Activated gamma-delta T cell (primary cell): Measurements from ENCODE around the gene ZNF71.

Experiments used
- DNase-seq: peaks from one replicate; lab custom pipeline; 2025; lab: John Stamatoyannopoulos, UW
- total RNA-seq, 2 donors: gene quantifications; one replicate each; lab custom pipeline; 2026; lab: John Stamatoyannopoulos, UW

ZNF71 gene
- total RNA-seq, result 22.6 to 22.7 reads per million in 2 donors

DNA sequence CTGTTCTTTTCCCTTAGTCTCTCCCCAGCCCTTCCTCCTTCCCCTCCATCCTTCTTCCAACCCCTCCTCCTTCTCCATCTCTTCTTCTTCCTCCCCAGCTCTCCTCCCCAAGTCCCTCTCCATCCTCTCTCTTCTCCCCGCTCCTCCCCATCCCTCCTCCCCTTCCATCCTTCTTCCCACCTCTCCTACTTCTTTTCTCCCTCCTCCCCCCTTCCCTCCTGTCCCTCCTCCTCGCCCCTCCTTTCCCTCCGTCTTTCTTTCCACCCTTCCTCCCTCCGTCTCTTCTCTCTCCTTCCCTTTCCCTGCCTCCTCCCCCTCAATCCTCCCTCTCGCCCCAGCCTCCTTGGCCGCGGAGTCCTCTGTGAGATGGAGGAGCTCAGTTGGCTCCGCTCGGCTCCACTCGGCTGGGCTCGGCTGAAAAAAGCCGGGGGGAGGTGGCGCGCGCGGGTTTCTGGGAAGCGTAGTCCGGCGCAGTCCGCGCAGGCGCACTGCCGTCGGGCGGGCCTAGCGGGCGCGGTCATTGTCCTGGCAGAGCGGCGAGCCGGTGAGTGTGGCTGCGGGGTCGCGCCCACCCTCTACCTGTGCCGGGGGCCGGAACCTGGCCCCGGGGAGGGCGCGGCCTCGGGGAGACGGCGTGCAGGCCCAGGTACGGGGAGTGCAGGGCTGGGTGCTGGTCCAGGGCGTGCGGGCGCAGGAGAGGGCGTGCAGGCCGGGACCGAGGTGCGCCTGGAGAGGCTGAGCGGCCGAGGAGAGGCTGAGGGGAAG is at the start of gene ZNF71:
Gene ZNF71, plus strand, starts transcription at position 520 of the 765 bp plus-strand sequence. CDS start 6,257 bp downstream, outside the sequence.
- peak; percentile 69 for DNase-seq

DNA sequence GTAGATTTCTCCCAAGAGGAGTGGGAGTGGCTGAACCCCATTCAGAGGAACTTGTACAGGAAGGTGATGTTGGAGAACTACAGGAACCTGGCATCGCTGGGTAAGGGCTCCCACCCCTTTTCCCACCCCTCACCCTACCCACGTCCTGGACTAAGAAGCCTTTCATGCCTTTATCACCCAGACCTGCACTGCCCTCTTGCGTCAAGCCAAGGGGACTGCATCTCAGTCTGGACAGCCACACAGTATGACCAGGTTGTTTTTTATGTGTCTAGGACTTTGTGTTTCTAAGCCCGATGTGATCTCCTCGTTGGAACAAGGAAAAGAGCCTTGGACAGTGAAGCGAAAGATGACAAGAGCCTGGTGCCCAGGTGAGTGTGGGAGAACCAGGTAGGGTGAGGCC is 47.6 kb upstream of the ZNF71 start:
- DNase-seq, result no peak

DNA sequence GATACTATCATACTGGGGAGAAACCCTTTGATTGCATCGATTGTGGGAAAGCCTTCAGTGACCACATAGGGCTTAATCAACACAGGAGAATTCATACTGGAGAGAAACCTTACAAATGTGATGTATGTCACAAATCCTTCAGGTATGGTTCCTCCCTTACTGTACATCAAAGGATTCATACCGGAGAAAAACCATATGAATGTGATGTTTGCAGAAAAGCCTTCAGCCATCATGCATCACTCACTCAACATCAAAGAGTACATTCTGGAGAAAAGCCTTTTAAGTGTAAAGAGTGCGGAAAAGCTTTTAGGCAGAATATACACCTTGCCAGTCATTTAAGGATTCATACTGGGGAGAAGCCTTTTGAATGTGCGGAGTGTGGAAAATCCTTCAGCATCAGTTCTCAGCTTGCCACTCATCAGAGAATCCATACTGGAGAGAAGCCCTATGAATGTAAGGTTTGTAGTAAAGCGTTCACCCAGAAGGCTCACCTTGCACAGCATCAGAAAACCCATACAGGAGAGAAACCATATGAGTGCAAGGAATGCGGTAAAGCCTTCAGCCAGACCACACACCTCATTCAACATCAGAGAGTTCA is 40.7 kb upstream of the ZNF71 start:
- DNase-seq, result no peak

DNA sequence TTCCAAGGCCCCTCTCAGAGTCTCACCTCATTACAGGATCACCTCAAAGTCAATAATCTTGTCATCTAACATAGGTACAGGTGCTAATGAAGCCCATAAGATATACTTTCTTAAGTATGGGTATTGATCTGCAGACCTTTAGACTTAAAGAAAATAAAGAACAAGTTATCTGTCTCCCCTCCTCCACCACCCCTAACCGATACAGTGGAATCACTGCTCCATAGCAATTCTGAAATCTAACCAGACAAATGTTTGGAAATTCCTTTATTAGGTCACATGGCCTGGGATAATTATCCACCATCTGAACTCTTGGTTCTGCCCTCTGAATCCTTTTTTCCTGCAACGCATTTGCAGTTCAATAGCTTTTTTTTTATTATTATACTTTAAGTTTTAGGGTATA is 32.3 kb upstream of the ZNF71 start:
- no peak for DNase-seq

DNA sequence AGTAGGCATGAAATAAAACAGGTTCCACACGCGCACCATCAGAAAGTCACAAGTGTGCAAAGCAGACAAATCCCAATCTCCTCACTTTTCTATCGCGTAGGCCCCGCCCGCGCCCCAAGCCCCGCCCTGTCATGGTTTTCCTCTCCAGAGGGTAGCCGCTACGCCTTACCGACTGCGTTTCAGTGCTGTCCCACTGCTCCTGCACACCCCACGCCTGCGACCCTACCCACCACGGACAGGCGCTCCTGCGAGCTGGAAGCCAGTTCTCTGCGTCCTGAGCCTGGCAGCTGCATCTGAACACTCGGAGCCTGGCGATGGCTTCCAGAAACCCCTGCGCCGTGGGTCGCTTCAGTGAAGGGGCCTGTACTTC is 28.2 kb upstream of the ZNF71 start:
- DNase-seq, result peak; percentile 6

DNA sequence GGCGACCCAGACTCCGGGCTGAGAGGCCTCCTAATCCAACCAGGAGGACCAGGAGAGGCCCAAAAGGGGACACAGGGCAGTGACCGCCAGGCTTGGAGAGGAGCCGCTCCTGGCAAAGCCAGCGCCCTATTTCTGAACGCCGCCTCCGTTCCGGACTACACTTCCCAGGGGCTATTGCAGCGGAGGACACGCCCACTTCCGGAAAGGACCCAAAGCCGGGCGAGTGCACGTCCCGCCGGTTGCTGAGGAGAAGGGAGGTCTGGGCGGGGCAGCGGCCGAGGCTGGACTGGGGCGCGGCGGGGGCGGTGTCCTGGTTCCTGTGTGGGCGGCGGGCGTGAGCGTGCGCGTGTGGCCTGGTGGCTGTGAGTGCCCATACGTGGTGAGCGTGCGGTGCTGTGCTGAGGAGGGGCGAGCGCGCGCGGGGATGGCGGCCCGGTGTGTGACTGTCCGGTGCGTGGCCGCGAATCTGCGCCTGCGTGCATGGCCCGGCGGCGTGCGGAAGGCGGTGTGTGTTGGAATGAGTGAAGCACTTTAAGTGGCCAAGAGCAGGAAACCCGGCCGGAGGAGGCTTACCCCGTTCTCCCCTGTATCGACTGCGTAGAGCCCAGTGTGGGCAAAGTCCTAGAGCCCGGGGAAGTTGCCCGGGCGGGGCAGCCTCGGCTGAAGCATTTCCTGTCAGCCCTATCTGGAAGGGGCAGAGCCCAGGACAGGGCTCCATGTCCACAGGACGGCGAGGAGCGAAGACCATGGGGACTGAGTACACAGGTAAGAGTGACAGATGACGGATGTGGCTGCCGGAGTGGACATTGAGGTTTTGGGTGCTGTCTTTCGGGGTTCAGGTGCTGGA is 27.6 kb upstream of the ZNF71 start, which contains the start of gene ZNF470:
Gene ZNF470, plus strand, starts transcription at position 195 of the 847 bp plus-strand sequence. CDS start 2,844 bp downstream, outside the sequence.
- DNase-seq, result peak; percentile 63

DNA sequence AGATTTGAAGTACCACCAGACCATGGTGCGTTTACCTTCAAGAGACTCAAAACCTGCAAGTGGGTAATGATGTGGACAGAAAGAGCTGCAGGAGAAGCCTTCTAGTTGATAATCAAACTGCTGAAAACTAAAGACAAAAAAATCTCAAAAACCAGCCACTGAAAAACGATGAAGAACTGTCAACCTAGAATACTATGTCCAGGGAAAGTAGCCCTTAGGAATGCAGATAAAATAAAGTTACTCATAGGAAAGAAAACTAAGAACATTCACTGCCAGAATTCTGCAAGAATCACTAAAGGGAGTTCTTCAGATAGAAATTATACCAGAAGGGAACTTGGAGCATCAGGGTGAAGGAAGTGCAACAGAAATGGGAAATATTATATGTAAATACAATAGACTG is 22.5 kb upstream of the ZNF71 start:
- no peak for DNase-seq

DNA sequence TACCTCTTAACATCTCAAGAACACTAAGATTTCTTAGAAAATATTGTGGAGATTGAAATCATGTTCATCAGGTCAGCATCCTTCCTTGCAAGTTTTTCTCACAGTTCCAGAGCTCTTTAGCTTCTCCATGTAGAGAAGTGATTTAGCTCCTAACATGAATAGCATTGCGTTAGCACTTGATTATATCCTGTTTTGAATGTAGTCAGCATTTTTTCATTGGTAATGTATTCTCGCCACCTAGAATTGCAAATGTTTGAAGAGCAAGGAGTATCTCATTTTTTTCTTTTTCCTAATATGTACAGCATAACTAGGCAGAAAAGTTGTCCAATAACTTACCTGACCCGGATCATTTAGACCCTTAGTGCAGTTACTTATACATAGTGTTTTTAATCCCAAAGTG is 21.2 kb upstream of the ZNF71 start:
- DNase-seq, result no peak

DNA sequence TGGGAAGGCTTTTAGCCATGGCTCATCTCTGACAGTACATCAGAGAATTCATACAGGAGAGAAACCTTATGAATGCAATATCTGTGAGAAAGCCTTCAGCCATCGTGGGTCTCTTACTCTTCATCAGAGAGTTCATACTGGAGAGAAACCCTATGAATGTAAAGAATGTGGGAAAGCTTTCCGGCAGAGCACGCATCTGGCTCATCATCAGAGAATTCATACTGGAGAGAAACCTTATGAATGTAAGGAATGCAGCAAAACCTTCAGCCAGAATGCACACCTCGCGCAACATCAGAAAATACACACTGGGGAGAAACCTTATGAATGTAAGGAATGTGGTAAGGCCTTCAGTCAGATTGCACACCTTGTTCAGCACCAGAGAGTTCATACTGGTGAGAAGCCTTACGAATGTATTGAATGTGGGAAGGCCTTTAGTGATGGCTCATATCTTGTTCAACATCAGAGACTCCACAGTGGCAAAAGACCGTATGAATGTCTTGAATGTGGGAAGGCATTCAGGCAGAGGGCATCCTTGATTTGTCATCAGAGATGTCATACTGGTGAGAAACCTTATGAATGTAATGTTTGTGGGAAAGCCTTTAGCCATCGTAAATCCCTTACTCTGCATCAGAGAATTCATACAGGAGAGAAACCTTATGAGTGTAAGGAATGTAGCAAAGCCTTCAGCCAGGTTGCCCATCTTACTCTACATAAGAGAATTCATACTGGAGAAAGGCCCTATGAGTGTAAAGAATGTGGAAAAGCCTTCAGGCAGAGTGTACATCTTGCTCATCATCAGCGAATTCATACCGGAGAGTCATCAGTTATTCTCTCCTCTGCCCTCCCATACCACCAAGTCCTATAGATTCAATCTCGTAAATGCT is 17.1 kb upstream of the ZNF71 start:
- no peak for DNase-seq

DNA sequence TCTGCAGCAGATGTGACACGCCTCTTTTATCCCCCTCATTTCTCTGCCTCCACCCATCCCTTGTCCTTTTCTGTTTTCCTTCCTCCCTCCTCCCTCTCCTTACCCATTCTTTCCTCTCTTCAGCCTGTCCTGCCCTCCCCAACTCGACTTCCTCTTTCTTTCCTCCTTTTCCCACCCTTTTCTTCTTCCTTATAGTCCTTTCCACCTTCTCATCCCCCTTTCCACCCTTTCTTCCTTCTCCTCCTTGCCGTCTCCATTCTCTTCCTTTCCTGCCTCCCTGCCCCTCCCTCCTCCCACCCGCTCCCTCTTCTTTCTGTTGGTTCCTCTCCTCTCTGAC is 688 bp upstream of the ZNF71 start:
- DNase-seq, result no peak

DNA sequence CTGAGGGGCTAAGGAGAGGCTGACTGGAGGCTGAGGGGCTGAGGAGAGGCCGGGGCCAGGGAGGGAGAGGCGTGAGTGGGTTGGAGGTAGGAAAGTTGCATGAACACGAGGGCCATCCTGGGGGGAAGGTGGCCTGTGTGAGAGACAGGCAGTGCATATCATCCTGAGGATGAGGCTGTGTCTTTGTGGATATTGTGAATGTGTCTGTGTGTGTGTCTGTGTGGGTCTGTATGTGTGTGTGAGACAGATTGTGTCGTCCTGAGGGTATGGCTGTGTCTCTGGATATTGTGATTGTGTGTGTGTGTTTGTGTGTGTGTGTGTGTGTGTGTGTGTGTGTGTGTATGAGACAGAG is 422 bp downstream of the ZNF71 start:
- no peak for DNase-seq

DNA sequence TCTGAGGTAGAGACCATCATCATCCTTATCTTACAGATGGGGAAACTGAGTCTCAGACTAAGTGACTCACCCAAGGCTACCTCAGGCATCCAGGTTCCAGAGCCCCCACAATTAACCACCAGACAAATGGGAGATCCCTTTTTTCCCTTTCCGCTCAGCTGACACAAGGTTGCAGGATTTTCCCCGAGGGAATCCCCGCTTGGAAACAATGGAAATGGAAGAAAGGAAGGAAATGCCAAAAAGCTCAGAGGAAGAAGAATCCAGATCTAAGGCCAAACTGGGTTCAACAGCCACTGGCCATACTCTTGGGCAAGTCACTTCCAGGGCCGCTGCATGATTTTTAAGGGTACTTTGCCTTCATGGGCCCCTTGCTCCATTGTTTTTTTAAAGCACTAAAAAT is 1.6 kb downstream of the ZNF71 start:
- no peak for DNase-seq

DNA sequence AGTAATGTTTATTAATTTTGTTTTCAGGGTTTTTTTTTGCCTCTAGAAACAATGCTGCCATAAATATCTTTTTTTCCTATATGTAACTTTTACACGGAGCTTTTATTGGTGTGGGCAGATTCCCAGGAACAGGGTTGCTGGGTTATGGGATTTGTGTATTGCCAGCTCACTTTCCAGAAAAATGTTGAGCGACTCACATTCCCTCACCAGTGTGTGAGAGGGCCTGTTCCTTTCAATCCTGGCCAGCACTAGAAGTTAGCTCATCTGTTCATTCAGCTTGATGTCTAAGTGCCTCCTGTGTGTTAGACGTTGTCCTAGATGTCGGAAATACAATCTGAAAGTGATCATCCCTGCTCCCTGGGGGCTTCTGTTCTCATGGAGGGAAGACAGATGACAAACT is 2.6 kb downstream of the ZNF71 start:
- DNase-seq, result no peak

DNA sequence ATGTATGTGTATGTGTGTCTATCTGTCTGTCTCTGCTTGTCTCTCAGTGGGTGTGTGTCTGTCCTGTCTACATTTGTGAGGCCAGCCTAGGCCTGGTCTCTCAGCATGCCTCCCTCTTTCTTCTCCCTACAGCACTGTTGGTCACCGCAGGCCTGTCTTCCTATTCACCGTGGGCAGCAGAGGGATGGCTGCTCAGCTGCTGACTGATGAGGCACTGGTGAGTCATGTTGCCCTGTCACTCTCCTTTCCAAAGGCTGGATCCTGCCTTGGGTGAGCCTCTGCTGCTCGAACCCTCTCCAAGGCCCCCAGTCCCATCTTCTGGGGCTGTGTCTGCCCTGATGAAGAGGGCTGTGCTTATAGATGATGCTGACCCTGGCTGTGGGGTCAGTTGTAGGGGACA is 6.3 kb downstream of the ZNF71 start:
- no peak for DNase-seq

DNA sequence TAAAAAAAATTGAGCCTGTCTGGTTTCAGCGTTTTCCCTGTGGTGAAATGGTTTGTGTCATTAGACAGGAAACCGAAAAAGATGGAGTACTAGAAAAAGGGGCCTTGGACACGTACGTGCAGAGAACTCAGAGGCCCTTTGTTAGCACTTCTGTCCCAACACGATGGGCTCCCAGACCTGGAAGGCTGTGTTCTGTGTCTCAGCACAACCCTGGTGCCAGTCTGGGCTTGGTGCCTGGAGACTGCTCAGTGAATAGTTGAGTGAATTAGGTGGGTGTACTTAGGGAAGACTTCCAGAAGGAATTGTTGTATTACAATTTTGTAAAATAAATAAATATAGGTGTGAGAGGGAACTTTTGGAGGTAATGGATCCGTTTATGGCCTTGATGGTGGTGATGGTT is 8.7 kb downstream of the ZNF71 start:
- no peak for DNase-seq

DNA sequence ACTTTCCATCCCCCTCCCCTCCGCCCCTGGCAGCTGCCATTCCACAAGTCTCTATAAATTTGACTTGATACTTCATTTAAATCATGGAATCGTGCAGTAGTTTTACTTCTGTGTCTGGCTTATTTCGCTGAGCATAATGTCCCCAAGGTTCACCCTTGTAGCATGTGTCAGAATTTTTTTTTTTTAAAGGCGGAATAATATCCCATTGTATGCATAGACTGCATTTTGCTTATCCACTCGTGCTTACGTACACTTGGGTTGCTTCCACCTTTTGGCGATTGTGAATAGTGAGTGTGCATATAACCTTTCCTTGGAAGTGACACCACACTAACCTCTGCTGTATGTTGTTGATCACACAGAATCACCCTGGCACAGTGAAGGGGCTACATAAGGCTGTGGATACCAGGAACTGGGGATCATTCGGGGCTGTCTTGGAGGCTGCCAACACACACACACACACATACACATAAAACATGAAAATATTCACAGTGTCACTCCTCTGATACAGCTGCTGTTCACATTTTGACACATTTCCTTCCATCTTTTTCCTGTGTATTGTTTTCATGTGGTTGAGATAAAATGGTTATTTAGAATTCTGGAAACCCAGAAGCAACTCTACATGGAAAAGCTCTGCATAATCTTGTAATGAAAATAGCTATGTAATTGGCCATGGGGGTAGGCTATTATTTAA is 13.3 kb downstream of the ZNF71 start:
- DNase-seq, result no peak

DNA sequence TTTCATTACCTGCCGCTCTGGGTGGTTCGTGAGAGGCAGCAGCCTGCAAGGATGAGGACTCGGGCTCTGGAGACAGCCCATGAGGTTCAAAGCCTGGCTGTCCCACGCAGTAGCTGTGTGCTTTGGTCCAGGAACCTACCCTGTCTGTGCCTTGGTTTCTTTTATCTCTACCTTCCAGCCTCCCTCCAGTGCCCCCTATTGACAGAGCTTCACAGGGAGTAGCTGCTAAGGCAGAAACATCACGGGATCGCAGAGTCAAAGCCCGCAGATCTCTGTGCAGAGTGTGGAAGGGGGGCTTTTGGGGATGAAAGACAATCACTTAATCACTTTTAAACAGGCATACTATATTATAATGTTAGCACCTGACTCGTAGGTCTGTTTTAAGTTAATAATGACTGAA is 16.2 kb downstream of the ZNF71 start:
- no peak for DNase-seq

DNA sequence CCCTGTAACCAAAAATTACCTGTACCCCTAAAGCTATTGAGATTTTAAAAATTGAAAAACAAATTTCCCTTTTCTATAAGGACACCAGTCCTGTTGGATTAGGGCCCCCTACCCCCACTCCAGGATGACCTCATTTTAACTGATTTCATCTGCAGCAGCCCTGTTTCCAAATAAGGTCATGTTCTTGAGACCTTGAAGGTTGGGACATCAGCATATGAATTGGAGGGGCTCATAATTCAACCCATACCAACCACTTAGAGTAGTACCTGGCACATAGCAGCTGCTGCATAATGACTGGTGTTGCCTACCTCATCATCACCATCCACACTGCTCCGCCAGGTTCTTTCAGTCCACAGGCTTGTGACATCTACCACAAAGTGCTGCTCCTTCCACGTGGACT is 17.6 kb downstream of the ZNF71 start:
- DNase-seq, result no peak

DNA sequence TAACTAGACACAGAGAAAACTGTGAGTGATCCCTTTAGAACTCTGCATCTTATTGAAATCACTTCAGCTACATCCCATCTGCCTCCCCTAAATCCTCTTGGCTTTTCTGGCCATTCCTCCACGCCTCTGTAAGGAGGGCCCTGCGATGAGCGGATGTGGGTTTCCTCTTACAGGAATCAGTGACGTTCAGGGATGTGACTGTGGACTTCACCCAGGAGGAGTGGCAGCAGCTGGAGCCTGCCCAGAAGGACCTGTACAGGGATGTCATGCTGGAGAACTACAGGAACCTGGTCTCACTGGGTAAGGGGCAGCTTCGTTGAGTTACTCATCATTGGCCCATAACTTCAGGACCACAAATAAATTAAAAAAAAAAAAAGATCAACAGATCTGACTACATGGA is 18.5 kb downstream of the ZNF71 start:
- no peak for DNase-seq

DNA sequence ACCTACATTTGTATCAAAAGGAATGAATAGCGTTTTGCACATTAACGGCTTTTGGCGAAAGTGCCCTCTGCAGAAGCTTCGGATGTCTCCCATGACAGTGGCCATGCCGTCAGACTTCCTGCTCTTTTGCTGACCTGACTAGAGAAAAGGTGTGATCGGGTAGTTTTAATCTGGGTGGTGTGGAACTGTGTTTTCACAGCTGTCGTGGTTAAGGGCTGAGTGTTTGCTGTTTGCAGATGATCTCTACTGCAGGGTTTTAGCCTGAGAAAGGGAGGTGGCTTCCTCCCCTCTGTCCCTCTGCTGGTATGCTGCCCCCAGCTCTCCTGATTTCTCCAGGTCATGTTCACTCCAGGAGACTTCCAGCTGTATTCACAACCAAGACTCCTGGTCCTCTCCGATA is 22.4 kb downstream of the ZNF71 start:
- no peak for DNase-seq

DNA sequence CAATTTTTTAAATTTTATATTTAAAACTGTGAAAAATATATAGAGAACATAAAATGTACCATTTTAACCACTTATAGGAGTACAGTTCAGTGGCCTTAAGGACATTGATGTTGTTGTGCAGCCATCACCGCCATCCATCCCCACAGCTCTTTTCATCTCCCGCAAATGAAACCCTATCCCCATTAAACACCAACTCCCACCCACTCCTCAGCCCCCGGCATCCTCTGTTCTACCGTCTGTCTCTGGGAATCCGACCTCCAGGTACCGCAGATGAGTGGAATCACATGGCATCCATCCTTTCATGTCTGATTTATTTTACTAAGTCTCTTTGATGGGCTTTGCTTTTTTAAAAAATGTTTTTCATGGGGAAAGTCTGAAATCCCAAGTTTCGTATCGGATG is 24.0 kb downstream of the ZNF71 start:
- no peak for DNase-seq
